ENCODE results near the gene ADGRD1.

The ADGRD1 gene

GRCh38 chr12:131152587-131152986 is 198.9 kb downstream of the ADGRD1 start:
- TF ChIP-seq GABPA (IDR thresholded peaks at IDR 0.05; ENCODE audit: low read depth) (no peak), REST (IDR thresholded peaks at IDR 0.05; ENCODE audit: insufficient replicate concordance, low read depth) (no peak), CTCF (IDR thresholded peaks at IDR 0.05; ENCODE audit: insufficient read depth, low read length) (no peak), POLR2AphosphoS5 (IDR thresholded peaks at IDR 0.05; ENCODE audit: low read depth) (no peak), SPI1 (IDR thresholded peaks at IDR 0.05; ENCODE audit: borderline replicate concordance, low read depth) (no peak)
- Histone ChIP-seq H3K4me3 (replicated peaks; ENCODE audit: insufficient read depth, low read length) (no peak overlapping the region), H3K27ac (replicated peaks) (no peak overlapping the region), H3K27me3 (ENCODE audit: insufficient read depth, poor library complexity, severe bottlenecking) (no peaks in the 10 kb centered on the region)
- DNase-seq (ENCODE audit: low read depth in 1 of 2, low spot score in 1 of 2) = no peak

- H3K4me3 ChIP-seq (replicated peaks; ENCODE audit: insufficient read depth, low read length) = no peak overlapping the region
- H3K27me3 ChIP-seq (ENCODE audit: insufficient read depth, poor library complexity, severe bottlenecking) = no peaks in the 10 kb centered on the region
- DNase-seq (ENCODE audit: low read depth in 1 of 2, low spot score in 1 of 2) = no peak
- no peak overlapping the region for H3K27ac ChIP-seq (replicated peaks)
- no peak for TF ChIP-seq GABPA (IDR thresholded peaks at IDR 0.05; ENCODE audit: low read depth)
- no peak for TF ChIP-seq REST (IDR thresholded peaks at IDR 0.05; ENCODE audit: insufficient replicate concordance, low read depth)
- TF ChIP-seq SPI1 (IDR thresholded peaks at IDR 0.05; ENCODE audit: borderline replicate concordance, low read depth) = no peak
- no peak for TF ChIP-seq POLR2AphosphoS5 (IDR thresholded peaks at IDR 0.05; ENCODE audit: low read depth)
- no peak for TF ChIP-seq CTCF (IDR thresholded peaks at IDR 0.05; ENCODE audit: insufficient read depth, low read length)
Observed at GRCh38 chr12:131153016-131153415, 199.3 kb downstream of the ADGRD1 start.

- Histone ChIP-seq H3K27me3 (ENCODE audit: insufficient read depth, poor library complexity, severe bottlenecking) (no peaks in the 10 kb centered on the region), H3K4me3 (replicated peaks; ENCODE audit: insufficient read depth, low read length) (no peak overlapping the region), H3K27ac (replicated peaks) (no peak overlapping the region)
- no peak for TF ChIP-seq SPI1 (IDR thresholded peaks at IDR 0.05; ENCODE audit: borderline replicate concordance, low read depth)
- no peak for TF ChIP-seq CTCF (IDR thresholded peaks at IDR 0.05; ENCODE audit: insufficient read depth, low read length)
- TF ChIP-seq REST (IDR thresholded peaks at IDR 0.05; ENCODE audit: insufficient replicate concordance, low read depth) = no peak
- TF ChIP-seq POLR2AphosphoS5 (IDR thresholded peaks at IDR 0.05; ENCODE audit: low read depth) = no peak
- no peak for TF ChIP-seq GABPA (IDR thresholded peaks at IDR 0.05; ENCODE audit: low read depth)
- DNase-seq (ENCODE audit: low read depth in 1 of 2, low spot score in 1 of 2) = no peak
Observed at GRCh38 chr12:131153956-131154355, 200.2 kb downstream of the ADGRD1 start.
